Measurements from ENCODE around the gene SLC17A3.

The SLC17A3 gene

DNA sequence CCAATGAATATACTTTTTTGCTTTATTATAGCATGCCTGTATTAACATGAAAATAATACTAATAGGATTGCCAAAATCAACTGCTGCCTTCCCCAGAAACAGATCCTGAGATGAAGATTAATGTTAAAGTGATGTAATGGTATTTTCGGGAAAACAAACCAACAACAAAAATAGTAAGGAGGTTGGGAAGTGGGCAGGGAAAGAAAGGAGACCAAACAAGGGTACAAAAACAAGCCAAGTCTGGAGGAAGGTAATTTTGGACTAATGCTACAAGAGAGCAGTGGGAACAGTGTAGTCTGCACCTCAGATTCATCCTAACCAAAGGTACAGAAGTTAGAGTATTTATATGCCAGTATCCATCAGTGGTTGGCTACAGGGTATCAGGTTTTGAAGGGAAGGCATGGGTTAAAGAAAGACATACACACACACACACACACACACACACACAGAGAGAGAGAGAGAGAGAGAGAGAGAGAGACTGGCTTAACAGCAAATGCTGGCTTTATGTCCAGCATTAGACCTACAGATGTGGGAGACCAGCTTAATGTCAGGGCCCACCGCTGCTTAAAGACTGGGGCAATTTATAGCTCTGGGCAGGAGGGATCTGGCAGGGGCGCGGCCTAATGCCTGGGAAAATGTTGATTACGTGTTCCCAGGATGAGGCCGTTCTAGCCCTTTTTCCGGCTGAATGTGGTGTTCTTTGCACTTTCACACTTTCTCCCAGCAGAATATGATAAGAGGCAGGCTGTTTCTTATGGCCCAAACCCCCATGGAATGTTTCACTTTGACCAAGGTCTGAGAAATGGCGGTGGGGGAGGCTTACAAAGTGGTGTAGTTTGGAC is 38.4 kb downstream of the SLC17A3 start:
- DNase-seq (ENCODE audit: low read depth, low spot score): no peak

DNA sequence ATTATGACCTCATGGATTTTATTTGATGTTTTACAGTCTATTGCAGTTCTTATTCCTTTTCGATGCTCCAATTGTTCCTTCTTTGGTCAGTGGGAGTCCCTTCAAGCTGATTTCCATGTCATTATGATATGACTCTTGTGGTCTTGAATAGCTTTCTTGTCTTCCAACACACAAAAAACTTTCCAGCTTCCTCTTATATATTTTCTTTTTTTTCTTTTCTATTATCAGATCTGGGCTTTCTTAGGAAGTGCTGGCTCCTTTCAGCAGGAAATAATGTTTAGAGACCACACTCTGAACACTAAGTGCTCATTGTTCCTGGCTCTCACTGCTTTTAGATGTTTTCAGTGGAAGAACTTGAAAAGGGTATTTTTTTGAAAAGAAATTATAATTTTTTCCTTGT is 39.1 kb downstream of the SLC17A3 start:
- no peak for DNase-seq (ENCODE audit: low read depth, low spot score)

DNA sequence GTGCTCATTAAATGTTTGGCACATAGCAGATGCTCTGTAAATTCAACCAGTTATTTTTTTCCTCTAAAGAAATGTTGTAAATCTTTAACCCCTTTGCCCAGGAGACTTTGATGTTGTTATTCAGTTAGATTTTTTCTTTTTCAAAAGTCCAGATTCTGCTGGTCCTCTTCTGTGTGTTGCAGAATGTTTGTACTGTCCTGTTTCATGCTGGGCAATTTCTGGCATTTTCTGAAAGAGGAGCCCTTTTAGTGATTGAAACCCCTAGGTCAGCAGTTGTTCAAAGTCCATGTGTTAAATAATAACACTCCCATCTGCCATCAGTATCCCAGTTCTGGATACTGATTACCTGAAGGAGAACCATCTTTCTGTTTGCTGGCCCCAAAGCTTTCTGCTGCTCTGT is 40.9 kb downstream of the SLC17A3 start:
- DNase-seq (ENCODE audit: low read depth, low spot score): no peak

GRCh38 chr6:25832670-25833069 is 41.4 kb downstream of the SLC17A3 start:
- DNase-seq (ENCODE audit: low read depth, low spot score): no peak

DNA sequence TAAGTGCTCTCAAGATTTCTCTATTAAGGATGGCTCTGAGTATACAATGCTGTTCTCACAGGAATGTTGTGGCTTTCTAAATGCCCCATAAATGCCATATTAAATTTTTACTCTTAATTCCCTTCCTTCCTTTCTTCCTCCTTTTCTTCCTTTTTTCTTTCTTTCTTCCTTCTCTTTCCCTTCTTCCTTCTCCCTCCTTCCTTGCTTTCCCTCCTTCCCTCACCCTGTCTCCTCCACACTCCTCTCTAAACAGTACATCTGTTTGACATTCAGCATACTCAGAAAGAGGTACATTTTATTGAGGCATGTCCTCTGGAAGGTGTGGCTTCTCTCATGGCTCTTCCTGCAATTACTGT is 41.8 kb downstream of the SLC17A3 start:
- no peak for DNase-seq (ENCODE audit: low read depth, low spot score)

- DNase-seq (ENCODE audit: low read depth, low spot score): no peak
These were observed 42.3 kb downstream of the SLC17A3 start, which contains the start of gene SLC17A1 for GRCh38 chr6:25831532-25832306. Gene SLC17A1 (minus strand): TSS chr6:25832052. CDS start chr6:25830557, 1,495 bp downstream.

GRCh38 chr6:25830458-25830857 is 43.6 kb downstream of the SLC17A3 start:
- DNase-seq (ENCODE audit: low read depth, low spot score): no peak

GRCh38 chr6:25829375-25829774 is 44.7 kb downstream of the SLC17A3 start:
- no peak for DNase-seq (ENCODE audit: low read depth, low spot score)

- DNase-seq (ENCODE audit: low read depth, low spot score): no peak
These were observed 52.7 kb downstream of the SLC17A3 start for GRCh38 chr6:25821341-25821740.

DNA sequence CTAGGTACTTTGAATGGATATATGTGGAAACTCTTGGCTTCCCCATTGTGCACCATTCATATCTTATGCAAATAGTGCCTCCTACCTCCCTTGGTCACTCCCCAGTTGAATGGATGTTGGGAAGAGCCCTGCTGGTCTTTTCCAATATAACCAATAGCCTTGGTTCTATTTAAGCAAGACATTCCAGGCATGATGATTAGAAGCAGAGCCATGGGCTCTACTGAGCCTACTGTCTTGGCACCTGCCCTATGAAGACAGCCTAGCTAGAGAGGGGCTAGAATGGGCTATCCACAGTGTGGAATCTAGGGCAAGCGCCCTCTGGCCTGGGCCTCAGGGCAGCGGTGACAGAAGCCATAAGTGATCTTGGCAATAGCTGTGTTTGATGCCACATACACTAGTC is 57.8 kb downstream of the SLC17A3 start:
- no peak for DNase-seq (ENCODE audit: low read depth, low spot score)

DNA sequence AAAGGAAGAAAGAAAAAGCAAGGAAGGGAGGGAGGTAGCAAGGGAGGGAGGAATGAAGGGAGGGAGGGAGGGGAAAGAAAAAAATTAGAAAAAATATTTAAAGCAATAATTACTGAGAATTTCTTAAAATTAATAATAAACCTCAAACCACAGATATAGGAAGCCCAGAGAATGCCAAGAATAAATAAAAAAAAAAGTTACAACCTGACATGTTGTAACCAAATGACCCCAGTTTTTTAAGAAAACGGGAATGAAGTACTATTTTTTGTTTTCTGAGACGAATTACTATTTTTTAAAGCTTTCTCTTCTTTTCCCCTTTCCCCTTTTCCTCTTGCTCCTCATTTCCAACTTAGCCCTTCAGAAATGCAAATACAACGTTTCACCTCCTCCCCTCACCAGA is 58.8 kb downstream of the SLC17A3 start:
- DNase-seq (ENCODE audit: low read depth, low spot score): no peak

GRCh38 chr6:25804804-25805203 is 69.2 kb downstream of the SLC17A3 start:
- DNase-seq (ENCODE audit: low read depth, low spot score): no peak

GRCh38 chr6:25801436-25801835 is 72.6 kb downstream of the SLC17A3 start:
- no peak for DNase-seq (ENCODE audit: low read depth, low spot score)
